HCT116 (cell line): ENCODE measurements around the gene BRD9. TPM values are rescaled to one million over a fixed set of nuclear protein-coding genes. Genes with fewer than 3 reads are reported as not detected.

ENCODE experiments used
- ATAC-seq: fragments of 200-7000 bp; cut with Tn5 transposase; 2 replicates; pipeline ENCODE4 v1.9.1; 2020; ENCODE audit warnings: mild to moderate bottlenecking, moderate library complexity
- BruUV-seq: library from RNA; stranded (reverse); fragments of 400-500 nt; replicated peaks from 2 replicates; lab custom pipeline; 2021; lab: Mats Ljungman, UMichigan
- CTCF ChIA-PET: fragments of 300-600 bp; sonication (Branson Sonifier 250); formaldehyde crosslinking; loops from one replicate; lab custom pipeline; 2021; ENCODE audit warnings: antibody characterized with exemption; lab: Charles Lee
- POLR2A ChIA-PET: fragments of 300-600, 350-600 bp; sonication (Branson Sonifier 250); formaldehyde crosslinking; loops from one replicate; lab custom pipeline; 2021; ENCODE audit warnings: antibody characterized with exemption; lab: Charles Lee
- RAD21 ChIA-PET, 2 experiments: fragments of 300-600 bp; sonication (Branson Sonifier 250); formaldehyde crosslinking; loops; one replicate each; lab custom pipeline; 2023; ENCODE audit warnings: low total read pairs in 2 of 2; ENCODE audit not compliant: uncharacterized antibody in 2 of 2, unreplicated experiment in 2 of 2, low non-redundant PET in 1 of 2; lab: Charles Lee
- DNase-seq: peaks from one replicate; pipeline ENCODE4 v3.0.0-alpha.2; 2010; ENCODE audit warnings: low read depth, low spot score
- H2AFZ ChIP-seq: fragments of 200-600 bp; shearing (Covaris generic), sonication (generic); 2 replicates; pipeline ENCODE4 v1.6.1; 2017; ENCODE audit warnings: low read depth, mixed run types, mixed read lengths, antibody characterized with exemption, low read length; ENCODE audit not compliant: poor library complexity, severe bottlenecking
- H3K27ac ChIP-seq: 2 replicates; pipeline ENCODE4 v1.5.1; 2012; ENCODE audit warnings: low read depth, low read length
- H3K27me3 ChIP-seq: fragments of 200-600 bp; sonication (generic); 2 replicates; pipeline ENCODE4 v1.6.1; 2016; ENCODE audit warnings: mixed run types, low read length, mixed read lengths; ENCODE audit not compliant: insufficient read depth
- H3K36me3 ChIP-seq, 2 experiments: fragments of 200-500 bp in 1 of 2; fragments of 200-600 bp in 1 of 2; sonication (Bioruptor generic) in 1 of 2; sonication (generic) in 1 of 2; 2 replicates each; pipeline versions ENCODE4 v1.5.1 to v1.6.1; 2014 to 2016; ENCODE audit warnings: low read length in 2 of 2, inconsistent platforms in 1 of 2, mixed read lengths in 1 of 2, mixed run types in 1 of 2; ENCODE audit not compliant: insufficient read depth in 2 of 2, control insufficient read depth in 1 of 2
- H3K4me1 ChIP-seq, 2 experiments: fragments of 200-600 bp in 1 of 2; sonication (generic) in 1 of 2; 2 replicates each; pipeline versions ENCODE4 v1.5.1 to v1.6.1; 2012 to 2017; ENCODE audit warnings: low read length in 2 of 2, inconsistent platforms in 1 of 2, mild to moderate bottlenecking in 1 of 2, mixed read lengths in 1 of 2, mixed run types in 1 of 2, moderate library complexity in 1 of 2; ENCODE audit not compliant: insufficient read depth in 2 of 2, control insufficient read depth in 1 of 2
- H3K4me2 ChIP-seq: fragments of 200-600 bp; sonication (generic); 2 replicates; pipeline ENCODE4 v1.6.1; 2017; ENCODE audit warnings: mixed run types, low read length, mixed read lengths
- H3K4me3 ChIP-seq, 2 experiments: fragments of 200-600 bp in 1 of 2; sonication (generic) in 1 of 2; replicated peaks in 1 of 2; 2 replicates each; pipeline ENCODE4 v1.5.1; 2011 to 2016; ENCODE audit warnings: low read length in 2 of 2, control low read depth in 1 of 2, low read depth in 1 of 2, mild to moderate bottlenecking in 1 of 2, mixed read lengths in 1 of 2, mixed run types in 1 of 2
- H3K79me2 ChIP-seq: fragments of 200-600 bp; sonication (generic); 2 replicates; pipeline ENCODE4 v1.6.1; 2017; ENCODE audit warnings: mild to moderate bottlenecking, mixed run types, low read length, moderate library complexity, mixed read lengths; ENCODE audit not compliant: insufficient read depth
- H3K9ac ChIP-seq: fragments of 200-600 bp; sonication (generic); 2 replicates; pipeline ENCODE4 v1.6.1; 2016; ENCODE audit warnings: low read length, mixed read lengths
- H3K9me2 ChIP-seq: fragments of 200-600 bp; sonication (generic), shearing (Covaris generic); 2 replicates; pipeline ENCODE4 v1.6.1; 2017; ENCODE audit warnings: mixed run types, mild to moderate bottlenecking, moderate library complexity; ENCODE audit not compliant: insufficient read depth
- H3K9me3 ChIP-seq, 2 experiments: fragments of 200-500 bp in 1 of 2; fragments of 200-600 bp in 1 of 2; sonication (Bioruptor generic) in 1 of 2; sonication (generic) in 1 of 2; 2 replicates each; pipeline ENCODE4 v1.6.1; 2014 to 2017; ENCODE audit warnings: low read length in 2 of 2, mixed read lengths in 2 of 2, inconsistent platforms in 1 of 2, low read depth in 1 of 2, mild to moderate bottlenecking in 1 of 2, mixed run types in 1 of 2, moderate library complexity in 1 of 2; ENCODE audit not compliant: control insufficient read depth in 1 of 2, insufficient read depth in 1 of 2
- H4K20me1 ChIP-seq: fragments of 200-600 bp; sonication (generic), shearing (Covaris generic); 2 replicates; pipeline ENCODE4 v1.6.1; 2017; ENCODE audit warnings: mixed run types, mild to moderate bottlenecking, moderate library complexity; ENCODE audit not compliant: insufficient read depth
- EZH2 ChIP-seq: fragments of 200-600 bp; sonication (generic); IDR thresholded peaks from 2 replicates; pipeline ENCODE4 v1.6.1; 2017; ENCODE audit warnings: antibody characterized with exemption, mixed run types
- REST ChIP-seq: IDR thresholded peaks from 2 replicates; pipeline ENCODE4 v1.6.1; 2012; ENCODE audit warnings: low read depth
- intact Hi-C: fragments of 100-400 bp; cut with micrococcal nuclease; formaldehyde crosslinking; loops from 2 replicates; pipeline ENCODE4 v1.10.0; 2022
- total RNA-seq: library from RNA; stranded (reverse); gene quantifications from one replicate; pipeline ENCODE4 v1.2.1, GENCODE V29; 2021; ENCODE audit not compliant: unreplicated experiment

Gene BRD9
- total RNA-seq, 1 experiment from 2014 or later, result 54.6 TPM

GRCh38 chr5:870956-871355, 21.6 kb downstream of the BRD9 start:
- no peaks in the 10 kb centered on the region for H3K27me3 ChIP-seq
- CTCF ChIA-PET, result no interaction called here
- no peaks in the 10 kb centered on the region for H3K9me3 ChIP-seq
- no peaks in the 10 kb centered on the region for H3K9me2 ChIP-seq
- DNase-seq (no peak), ATAC-seq (no peak)
- peaks cover 28% of the 10 kb centered on the region; the same call in 1 of the 2 replicates for H3K79me2 ChIP-seq
- intact Hi-C loops, result no loop called here
- BruUV-seq, result no TSS peak
- TF ChIP-seq REST, result no peak
- no peak overlapping the region for H3K4me3 ChIP-seq
- H4K20me1 ChIP-seq, result no peaks in the 10 kb centered on the region
- H3K4me1 ChIP-seq, result no peaks in the 10 kb centered on the region
- no peak overlapping the region for H3K4me2 ChIP-seq
- peaks cover 60 to 77% of the 10 kb centered on the region in 2 experiments for H3K36me3 ChIP-seq
- H3K27ac ChIP-seq, result no peak overlapping the region
- RAD21 ChIA-PET, result no interaction called here
- H3K9ac ChIP-seq, result no peak overlapping the region
- POLR2A ChIA-PET, result no interaction called here
- H2AFZ ChIP-seq, result no peak overlapping the region

GRCh38 chr5:868428-869135, 24.0 kb downstream of the BRD9 start:
- no peak overlapping the region for H3K27ac ChIP-seq
- H3K9ac ChIP-seq, result no peak overlapping the region
- H3K36me3 ChIP-seq, result peaks cover 53 to 66% of the 10 kb centered on the region in 2 experiments
- intact Hi-C loops, result no loop called here
- DNase-seq (no peak), ATAC-seq (no peak)
- H3K4me3 ChIP-seq, result no peak overlapping the region
- BruUV-seq, result no TSS peak
- CTCF ChIA-PET, result no interaction called here
- TF ChIP-seq REST, result no peak
- TF ChIP-seq EZH2, result no peak
- peaks cover 9% of the 10 kb centered on the region; the same call in 1 of the 2 replicates for H3K79me2 ChIP-seq
- no peak overlapping the region for H3K4me2 ChIP-seq
- H3K27me3 ChIP-seq, result no peaks in the 10 kb centered on the region
- no peaks in the 10 kb centered on the region for H3K4me1 ChIP-seq
- POLR2A ChIA-PET, result no interaction called here
- H3K9me2 ChIP-seq, result no peaks in the 10 kb centered on the region
- RAD21 ChIA-PET, result no interaction called here
- no peaks in the 10 kb centered on the region for H4K20me1 ChIP-seq
- no peaks in the 10 kb centered on the region for H3K9me3 ChIP-seq
- H2AFZ ChIP-seq, result no peak overlapping the region
